ENCODE results near the gene MYO1D.

MYO1D gene

GRCh38 chr17:32910769-32911168 is 33.8 kb upstream of the MYO1D start:
- Histone ChIP-seq H3K4me3 (ENCODE audit: low read depth, low read length) (no peak overlapping the region), H3K9me3 (ENCODE audit: severe bottlenecking) (no peaks in the 10 kb centered on the region), H3K27me3 (ENCODE audit: insufficient read depth, low read depth, severe bottlenecking) (no peaks in the 10 kb centered on the region), H3K36me3 (no peaks in the 10 kb centered on the region), H3K27ac (no peak overlapping the region)
- TF ChIP-seq CTCF (IDR thresholded peaks at IDR 0.05; ENCODE audit: low read depth, low read length) = no peak
- no peak for DNase-seq

- Histone ChIP-seq H3K9me3 (ENCODE audit: severe bottlenecking) (no peaks in the 10 kb centered on the region), H3K27ac (no peak overlapping the region), H3K27me3 (ENCODE audit: insufficient read depth, low read depth, severe bottlenecking) (no peaks in the 10 kb centered on the region), H3K36me3 (no peaks in the 10 kb centered on the region), H3K4me3 (ENCODE audit: low read depth, low read length) (no peak overlapping the region)
- peak; percentile 72 for DNase-seq
- peak; percentile 82 for TF ChIP-seq CTCF (IDR thresholded peaks at IDR 0.05; ENCODE audit: low read depth, low read length)
Observed at GRCh38 chr17:32909787-32910369, 33.0 kb upstream of the MYO1D start.

- Histone ChIP-seq H3K36me3 (no peaks in the 10 kb centered on the region), H3K27me3 (ENCODE audit: insufficient read depth, low read depth, severe bottlenecking) (no peaks in the 10 kb centered on the region), H3K27ac (no peak overlapping the region), H3K9me3 (ENCODE audit: severe bottlenecking) (no peaks in the 10 kb centered on the region), H3K4me3 (ENCODE audit: low read depth, low read length) (no peak overlapping the region)
- no peak for TF ChIP-seq CTCF (IDR thresholded peaks at IDR 0.05; ENCODE audit: low read depth, low read length)
- no peak for DNase-seq
Observed at GRCh38 chr17:32907583-32907982, 30.7 kb upstream of the MYO1D start.

- Histone ChIP-seq H3K9me3 (ENCODE audit: severe bottlenecking) (peaks cover 6% of the 10 kb centered on the region), H3K27ac (no peak overlapping the region), H3K27me3 (ENCODE audit: insufficient read depth, low read depth, severe bottlenecking) (no peaks in the 10 kb centered on the region), H3K36me3 (no peaks in the 10 kb centered on the region), H3K4me3 (ENCODE audit: low read depth, low read length) (no peak overlapping the region)
- no peak for TF ChIP-seq CTCF (IDR thresholded peaks at IDR 0.05; ENCODE audit: low read depth, low read length)
- DNase-seq = no peak
Observed at GRCh38 chr17:32904891-32905290, 28.0 kb upstream of the MYO1D start.

GRCh38 chr17:32903774-32904673 is 27.1 kb upstream of the MYO1D start:
- no peak for TF ChIP-seq CTCF (IDR thresholded peaks at IDR 0.05; ENCODE audit: low read depth, low read length)
- no peak overlapping the region for H3K27ac ChIP-seq

More at GRCh38 chr17:32903774-32904673, 27.1 kb upstream of the MYO1D start:
- DNase-seq = no peak
- Histone ChIP-seq H3K9me3 (ENCODE audit: severe bottlenecking) (peaks cover 6% of the 10 kb centered on the region), H3K27me3 (ENCODE audit: insufficient read depth, low read depth, severe bottlenecking) (no peaks in the 10 kb centered on the region), H3K4me3 (ENCODE audit: low read depth, low read length) (no peak overlapping the region), H3K36me3 (no peaks in the 10 kb centered on the region)

Data from WERI-Rb-1 (cell line).